GM12873 (cell line): ENCODE measurements around the gene TNNI3K.

Experiments used
- CTCF ChIP-seq: IDR thresholded peaks from 2 replicates; pipeline ENCODE4 v1.5.1; 2012; ENCODE audit warnings: low read depth, mild to moderate bottlenecking, moderate library complexity, low read length, control low read depth; ENCODE audit not compliant: insufficient read depth; ENCODE audit errors: missing control alignments

The TNNI3K gene

GRCh38 chr1:74340656-74341055, 105.5 kb downstream of the TNNI3K start:
- TF ChIP-seq CTCF, result no peak

- TF ChIP-seq CTCF, result no peak
Observed at GRCh38 chr1:74341702-74342339, 106.6 kb downstream of the TNNI3K start.

GRCh38 chr1:74343216-74343615, 108.0 kb downstream of the TNNI3K start:
- TF ChIP-seq CTCF, result no peak

- TF ChIP-seq CTCF, result no peak
Observed at GRCh38 chr1:74344387-74344786, 109.2 kb downstream of the TNNI3K start.

GRCh38 chr1:74356493-74356892, 121.3 kb downstream of the TNNI3K start:
- TF ChIP-seq CTCF, result no peak

GRCh38 chr1:74357150-74357549, 122.0 kb downstream of the TNNI3K start:
- TF ChIP-seq CTCF, result no peak

- no peak for TF ChIP-seq CTCF
Observed at GRCh38 chr1:74357756-74358155, 122.6 kb downstream of the TNNI3K start.
